GM19467 (cell line): ENCODE data around the gene ANXA10.

Source experiments
- ATAC-seq: cut with Tn5 transposase; IDR thresholded peaks from one replicate; pipeline ENCODE4 v1.9.1; 2021; ENCODE audit warnings: mild to moderate bottlenecking, moderate library complexity; ENCODE audit not compliant: unreplicated experiment

The ANXA10 gene

GRCh38 chr4:168218645-168219044 lies 126.3 kb downstream of the ANXA10 start:
- no peak for ATAC-seq

GRCh38 chr4:168220893-168221292 lies 128.6 kb downstream of the ANXA10 start:
- ATAC-seq: no peak

GRCh38 chr4:168221301-168221700 lies 129.0 kb downstream of the ANXA10 start:
- no peak for ATAC-seq
